Heart right ventricle (tissue), 16 donors: ENCODE data around the gene DPP10. TPM values are rescaled to one million over a fixed set of nuclear protein-coding genes. Genes with fewer than 3 reads are reported as not detected.

Experiments
- ATAC-seq, 8 donors: fragments of 200-7000 bp; cut with Tn5 transposase; one replicate each; pipeline ENCODE4 v1.9.1; 2020; ENCODE audit warnings: mild to moderate bottlenecking in 8 of 8, moderate library complexity in 8 of 8, moderate number of reproducible peaks in 1 of 8
- DNase-seq, 2 donors: peaks; one replicate each; pipeline ENCODE4 v3.0.0-alpha.2; 2020
- H3K27ac ChIP-seq, 10 donors: fragments of 200-600 bp; sonication (generic) in 2 of 10; one replicate each; pipeline versions ENCODE4 v1.5.0 to v1.8.0; 2020 to 2022; ENCODE audit warnings: mild to moderate bottlenecking in 3 of 10
- H3K27me3 ChIP-seq, 7 donors: fragments of 200-600 bp; one replicate each; pipeline ENCODE4 v1.8.0; 2021 to 2022; ENCODE audit warnings: mild to moderate bottlenecking in 2 of 7
- H3K36me3 ChIP-seq, 9 donors: fragments of 200-600 bp; sonication (generic) in 1 of 9; one replicate each; pipeline versions ENCODE4 v1.5.0 to v1.8.0; 2020 to 2022; ENCODE audit warnings: mild to moderate bottlenecking in 2 of 9
- H3K4me1 ChIP-seq, 9 donors: fragments of 200-600 bp; sonication (generic) in 1 of 9; one replicate each; pipeline versions ENCODE4 v1.5.0 to v1.8.0; 2020 to 2022; ENCODE audit warnings: mild to moderate bottlenecking in 4 of 9
- H3K4me3 ChIP-seq, 10 donors: fragments of 200-600 bp; sonication (generic) in 2 of 10; one replicate each; pipeline versions ENCODE4 v1.5.0 to v1.8.0; 2020 to 2022; ENCODE audit warnings: mild to moderate bottlenecking in 7 of 10, moderate library complexity in 2 of 10
- H3K9me3 ChIP-seq, 11 donors: fragments of 200-600 bp in 10 of 11; sonication (generic) in 2 of 11; one replicate each; pipeline versions ENCODE4 v1.5.0 to v1.8.0; 2013 to 2022; ENCODE audit warnings: mild to moderate bottlenecking in 2 of 11, control low read depth in 1 of 11, moderate library complexity in 1 of 11
- WGBS, 2 donors: extraction: QIAGEN DNeasy Blood & Tissue Kit; methylation state at CpG; one replicate each; pipeline ENCODE4 v1.1.7; 2013; ENCODE audit warnings: inconsistent platforms in 1 of 2; 5-methylcytosine and 5-hydroxymethylcytosine counted together
- intact Hi-C, 10 donors: fragments of 100-400 bp; cut with DNase I; formaldehyde crosslinking; loops; one replicate each; pipeline versions ENCODE4 v1.11.1 to v1.14.2; 2022
- polyA plus RNA-seq, 2 donors: library from polyadenylated mRNA; stranded (reverse); fragments of 200-250 nt; gene quantifications; one replicate each; pipeline ENCODE4 v1.2.3, GENCODE V29; 2013
- total RNA-seq, 10 donors: library from RNA; stranded (reverse); fragmentation: NEBNext Ultra II Directional in 3 of 10; extraction: Animal tissue kit (Norgen Biotek cat#: 25700) in 3 of 10; gene quantifications; one replicate each; pipeline versions ENCODE4 v1.2.1 to v1.2.4, GENCODE V29; 2021 to 2023
- TF ChIP-seq, protein P1 (sequence below), 9 donors: fragments of 200-600 bp; sonication (generic) in 2 of 9; IDR thresholded peaks; one replicate each; pipeline versions ENCODE4 v1.5.0 to v1.8.0; 2021 to 2022; ENCODE audit warnings: antibody characterized with exemption in 9 of 9, mild to moderate bottlenecking in 5 of 9, moderate library complexity in 1 of 9
- donor health status: Arrhythmogenic right ventricular cardiomyopathy.
- donor health status: ischemic (EF 13 %, LVEDD 7.1; RV severe dilation, severe dysfunction).
- donor health status: healthy with polysubstance abuse.
- donor health status: DM: no; HTN: yes; CAD: no.
- donor health status: DM: no; HTN: no; CAD: no.
- donor health status: ischemic (EF 25% LVEDD 6.9; RV normal size, moderate dysfunction).
- donor health status: ischemic (EF 25% LVEDD 5.7; RV mildly dilated, moderate dysfunction).
- donor health status: healthy.
- donor health status: DM: yes; HTN: yes; CAD: no.
- donor health status: Ischemic cardiomyopathy.
- donor health status: ischemic (EF 35%, LVEDD 5.7; RV mildly dilated, moderate dysfunction).
- donor health status: nonischemic (EF 11% LVEDD 7.7; RV severe dilation, severe dysfunction).
- donor health status: DM: yes; HTN: yes; CAD: no.
- donor health status: PGD.
- donor health status: ischemic (EF 29% LVEDD 5.4; RV normal size, mild dysfunction).
- donor health status: nonischemic (EF 23%, LVEDD 6.1; RV moderate dilation, normal function).

The DPP10 gene
- total and polyA plus RNA-seq, 12 donors, result 0.15 to 0.49 (median 0.38) TPM; not detected in 9

DNA sequence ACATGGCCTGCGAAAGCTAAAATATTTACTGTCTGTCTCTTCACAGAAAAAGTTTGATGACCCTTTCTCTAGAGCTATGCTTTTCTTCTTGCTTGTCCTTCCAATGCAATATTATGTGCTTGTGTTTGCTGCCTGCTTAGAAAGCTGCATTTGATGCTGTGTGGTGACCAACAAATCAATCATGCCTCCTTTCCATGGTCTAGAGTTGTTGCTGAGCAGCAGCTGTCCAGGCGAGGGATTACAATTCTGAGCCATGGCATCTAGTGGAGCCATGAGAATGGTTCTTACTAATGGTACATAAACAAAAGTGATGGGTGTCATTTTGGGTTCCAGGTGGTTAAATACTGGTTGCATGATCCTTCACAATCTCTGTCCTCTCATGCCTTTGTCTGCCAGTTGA lies 1142.1 kb downstream of the DPP10 start:
- DNase-seq (no peak), ATAC-seq (no peak)
- Histone ChIP-seq H3K27ac (no peak overlapping the region), H3K27me3 (no peaks in the 10 kb centered on the region), H3K4me1 (no peaks in the 10 kb centered on the region), H3K36me3 (no peaks in the 10 kb centered on the region), H3K9me3 (peaks cover 0 to 16% (median 0%) of the 10 kb centered on the region in 11 donors), H3K4me3 (no peak overlapping the region)
- TF ChIP-seq, protein P1, sequence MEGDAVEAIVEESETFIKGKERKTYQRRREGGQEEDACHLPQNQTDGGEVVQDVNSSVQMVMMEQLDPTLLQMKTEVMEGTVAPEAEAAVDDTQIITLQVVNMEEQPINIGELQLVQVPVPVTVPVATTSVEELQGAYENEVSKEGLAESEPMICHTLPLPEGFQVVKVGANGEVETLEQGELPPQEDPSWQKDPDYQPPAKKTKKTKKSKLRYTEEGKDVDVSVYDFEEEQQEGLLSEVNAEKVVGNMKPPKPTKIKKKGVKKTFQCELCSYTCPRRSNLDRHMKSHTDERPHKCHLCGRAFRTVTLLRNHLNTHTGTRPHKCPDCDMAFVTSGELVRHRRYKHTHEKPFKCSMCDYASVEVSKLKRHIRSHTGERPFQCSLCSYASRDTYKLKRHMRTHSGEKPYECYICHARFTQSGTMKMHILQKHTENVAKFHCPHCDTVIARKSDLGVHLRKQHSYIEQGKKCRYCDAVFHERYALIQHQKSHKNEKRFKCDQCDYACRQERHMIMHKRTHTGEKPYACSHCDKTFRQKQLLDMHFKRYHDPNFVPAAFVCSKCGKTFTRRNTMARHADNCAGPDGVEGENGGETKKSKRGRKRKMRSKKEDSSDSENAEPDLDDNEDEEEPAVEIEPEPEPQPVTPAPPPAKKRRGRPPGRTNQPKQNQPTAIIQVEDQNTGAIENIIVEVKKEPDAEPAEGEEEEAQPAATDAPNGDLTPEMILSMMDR (IDR thresholded peaks at IDR 0.05), result no peak
- intact Hi-C loops, result no loop called here
- WGBS, 2 donors, result 92 to 93% methylated on average over 2 of the region's 2 CpGs

DNA sequence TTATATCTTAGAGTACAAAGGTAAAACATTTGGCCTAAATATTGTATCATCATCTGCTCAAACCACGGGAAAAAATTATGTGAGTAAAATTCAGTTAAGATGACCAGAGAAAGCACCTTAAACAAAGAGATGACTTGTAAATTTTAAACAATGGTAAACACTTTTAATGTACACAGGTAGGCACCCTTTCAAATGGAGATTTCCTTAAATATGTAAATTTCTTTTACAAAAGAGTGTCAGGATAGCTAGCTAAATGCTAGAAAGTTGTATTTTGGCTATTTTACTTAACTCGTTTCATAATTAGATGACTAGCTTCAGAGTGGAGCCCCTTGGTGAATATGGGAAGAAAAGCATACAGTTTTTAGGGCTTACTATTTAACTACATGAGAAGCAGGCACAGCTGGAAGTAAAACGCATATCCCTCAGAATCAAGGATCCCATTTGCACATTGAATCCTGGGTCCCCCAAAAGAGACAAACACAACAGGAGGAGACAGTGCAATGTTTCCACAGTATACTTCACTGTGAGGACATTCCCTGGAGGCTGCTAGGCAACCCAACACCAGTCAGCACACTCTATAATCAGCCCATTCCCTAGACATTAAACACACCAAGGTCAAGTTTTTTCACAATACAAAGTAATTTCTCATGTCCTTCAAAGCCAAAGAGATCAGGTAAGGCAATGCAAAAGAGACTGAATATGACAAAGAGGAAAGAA lies 1154.4 kb downstream of the DPP10 start:
- no peak for ATAC-seq
- no peak overlapping the region for H3K27ac ChIP-seq
- no peak overlapping the region for H3K4me3 ChIP-seq
- no peak for DNase-seq
- WGBS, 2 donors, result 37 to 48% methylated on average over 3 of the region's 3 CpGs
- H3K27me3 ChIP-seq, result no peaks in the 10 kb centered on the region
- no peaks in the 10 kb centered on the region for H3K36me3 ChIP-seq
- intact Hi-C loops, result no loop called here
- H3K9me3 ChIP-seq, result peaks cover 0 to 35% (median 2%) of the 10 kb centered on the region in 11 donors
- TF ChIP-seq, protein P1 (IDR thresholded peaks at IDR 0.05), result no peak
- no peaks in the 10 kb centered on the region for H3K4me1 ChIP-seq

DNA sequence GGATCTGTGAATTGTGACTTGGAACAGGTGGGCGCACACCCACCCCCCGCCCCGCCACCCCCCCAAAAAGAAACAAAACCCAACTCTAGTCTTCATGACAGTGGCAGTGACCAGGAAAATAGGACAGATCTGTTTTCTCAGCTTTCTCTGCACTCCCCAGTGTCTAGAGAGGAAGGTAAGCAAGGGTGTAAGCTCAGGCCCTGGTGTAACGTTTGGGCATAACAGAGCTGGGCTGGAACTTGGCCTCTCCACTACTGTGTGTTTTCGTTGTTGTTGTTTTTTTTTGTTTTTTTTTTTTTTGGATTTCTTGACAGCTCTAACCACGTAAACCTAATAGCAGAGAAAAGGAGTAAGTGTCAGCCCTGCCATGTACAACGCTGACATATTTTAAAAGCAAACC lies 1160.8 kb downstream of the DPP10 start:
- H3K36me3 ChIP-seq, result no peaks in the 10 kb centered on the region
- no peak overlapping the region for H3K27ac ChIP-seq
- ATAC-seq (no peak), DNase-seq (no peak)
- WGBS, 2 donors, result 67 to 79% methylated on average over 7 of the region's 7 CpGs
- H3K9me3 ChIP-seq, result peaks cover 0 to 4% (median 0%) of the 10 kb centered on the region in 11 donors
- H3K27me3 ChIP-seq, result no peaks in the 10 kb centered on the region
- H3K4me3 ChIP-seq, result no peak overlapping the region
- intact Hi-C loops, result no loop called here
- TF ChIP-seq, protein P1 (IDR thresholded peaks at IDR 0.05), result no peak
- H3K4me1 ChIP-seq, result no peaks in the 10 kb centered on the region

DNA sequence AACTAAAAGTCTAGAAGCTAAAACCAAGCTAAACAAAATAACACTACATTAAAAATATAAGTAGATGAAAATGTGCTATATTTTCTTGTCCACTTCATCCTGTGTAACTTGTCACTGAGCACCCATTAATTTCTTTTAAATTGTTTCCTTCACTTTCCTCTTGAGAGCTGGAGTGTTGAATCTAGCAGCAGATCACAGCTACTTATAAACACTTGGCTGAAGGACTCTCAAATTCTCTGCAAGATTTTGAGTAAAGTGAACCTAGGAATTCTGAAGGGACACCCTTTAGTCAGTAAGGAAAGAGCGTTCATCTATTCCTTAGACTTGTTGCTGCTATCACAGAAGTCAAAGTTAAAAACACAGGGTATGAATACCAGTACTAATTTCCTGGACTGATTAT lies 1163.9 kb downstream of the DPP10 start:
- H3K27me3 ChIP-seq, result no peaks in the 10 kb centered on the region
- TF ChIP-seq, protein P1 (IDR thresholded peaks at IDR 0.05), result no peak
- ATAC-seq (no peak), DNase-seq (no peak)
- no peaks in the 10 kb centered on the region for H3K9me3 ChIP-seq
- intact Hi-C loops, result no loop called here
- H3K4me1 ChIP-seq, result no peaks in the 10 kb centered on the region
- 39 to 40% methylated on average over 1 of the region's 1 CpG for WGBS, 2 donors
- H3K4me3 ChIP-seq, result no peak overlapping the region
- no peak overlapping the region for H3K27ac ChIP-seq
- H3K36me3 ChIP-seq, result no peaks in the 10 kb centered on the region
